Stimulated activated CD4-positive, alpha-beta T cell treated with anti-CD3 and anti-CD28 coated beads, Interleukin-4, amount 100 ng/mL, for 48 hours (primary cell): ENCODE results near the gene POTED.
"Not testable (repeated sequence)": the region's sequence is repeated elsewhere in the genome, so short reads cannot be mapped to it uniquely, and the experiment has no call there.

Experiments used
- DNase-seq, 2 donors: peaks; one replicate each; pipeline ENCODE4 v3.0.0-alpha.2; 2020; ENCODE audit warnings: low read depth in 2 of 2

The POTED gene

GRCh38 chr21:13609477-13609876, at the start of gene POTED:
POTED (plus strand) TSS chr21:13609777; CDS start chr21:13610229, 452 bp downstream.
- not testable (repeated sequence) for DNase-seq

GRCh38 chr21:13650101-13650500, 40.5 kb downstream of the POTED start:
- DNase-seq: not testable (repeated sequence)

- not testable (repeated sequence) for DNase-seq
Observed at GRCh38 chr21:13651746-13652145, 42.2 kb downstream of the POTED start.
